Endothelial cell of umbilical vein (primary cell): ENCODE measurements around the gene AGFG2. TPM values are rescaled to one million over a fixed set of nuclear protein-coding genes. Genes with fewer than 3 reads are reported as not detected.

Source experiments
- BruUV-seq: library from RNA; stranded (reverse); fragments of 400-500 nt; replicated peaks from 2 replicates; lab custom pipeline; 2021; lab: Mats Ljungman, UMichigan
- CTCF ChIA-PET: fragments of 300-600, 350-600 bp; sonication (Branson Sonifier 250); formaldehyde crosslinking; loops from one replicate; lab custom pipeline; 2021; ENCODE audit warnings: antibody characterized with exemption, inconsistent platforms; lab: Charles Lee
- POLR2A ChIA-PET: fragments of 300-600, 350-600 bp; sonication (Branson Sonifier 250); formaldehyde crosslinking; loops from one replicate; lab custom pipeline; 2021; ENCODE audit warnings: antibody characterized with exemption, inconsistent platforms; lab: Charles Lee
- DNase-seq: peaks from one replicate; pipeline ENCODE4 v3.0.0-alpha.2; 2011; ENCODE audit warnings: low read depth, low spot score
- FAIRE-seq: peaks from 2 replicates; lab custom pipeline; 2011; peaks lifted over from hg19 to GRCh38; lab: Jason Lieb, UNC
- H2AFZ ChIP-seq: 2 replicates; pipeline ENCODE4 v1.6.0; 2012; ENCODE audit warnings: low read depth, low read length, control low read depth, inconsistent platforms
- H3K27ac ChIP-seq: 2 replicates; pipeline ENCODE4 v1.5.1; 2011; ENCODE audit warnings: low read depth, mild to moderate bottlenecking, control low read depth, low read length, moderate library complexity; ENCODE audit not compliant: insufficient read depth
- H3K27me3 ChIP-seq, 2 experiments: 2 replicates each; pipeline versions ENCODE4 v1.6.0 to v1.6.1; 2011; ENCODE audit warnings: low read length in 2 of 2, mixed read lengths in 1 of 2; ENCODE audit not compliant: control insufficient read depth in 2 of 2, insufficient read depth in 2 of 2
- H3K36me3 ChIP-seq, 2 experiments: 2 replicates in 1 of 2; 3 replicates in 1 of 2; pipeline ENCODE4 v1.5.1; 2011; ENCODE audit warnings: low read length in 2 of 2, mild to moderate bottlenecking in 1 of 2, moderate library complexity in 1 of 2; ENCODE audit not compliant: control insufficient read depth in 2 of 2, insufficient read depth in 2 of 2; ENCODE audit errors: extremely low read depth in 1 of 2
- H3K4me1 ChIP-seq: 3 replicates; pipeline ENCODE4 v1.5.1; 2011; ENCODE audit warnings: mild to moderate bottlenecking, low read length; ENCODE audit not compliant: control insufficient read depth, insufficient read depth; ENCODE audit errors: extremely low read depth
- H3K4me2 ChIP-seq: 2 replicates; pipeline ENCODE4 v1.6.1; 2011; ENCODE audit warnings: low read length, control low read depth, mixed read lengths; ENCODE audit not compliant: insufficient read depth
- H3K4me3 ChIP-seq, 3 experiments: fragments of 200-600 bp in 1 of 3; sonication (generic), shearing (Covaris generic) in 1 of 3; replicated peaks in 1 of 3; 2 replicates each; pipeline ENCODE4 v1.5.1; 2011 to 2016; ENCODE audit warnings: control low read depth in 3 of 3, low read length in 3 of 3, mild to moderate bottlenecking in 2 of 3, inconsistent platforms in 1 of 3, low read depth in 1 of 3, moderate library complexity in 1 of 3; ENCODE audit not compliant: insufficient read depth in 1 of 3
- H3K79me2 ChIP-seq: 2 replicates; pipeline ENCODE4 v1.6.0; 2012; ENCODE audit warnings: low read length, inconsistent platforms; ENCODE audit not compliant: control insufficient read depth, insufficient read depth
- H3K9ac ChIP-seq: replicated peaks from 2 replicates; pipeline ENCODE3; 2011; ENCODE audit warnings: low read length, control low read depth; ENCODE audit not compliant: insufficient read depth; ENCODE audit errors: extremely low read depth
- H3K9me1 ChIP-seq: replicated peaks from 3 replicates; pipeline ENCODE4 v1.6.0; 2011; ENCODE audit warnings: mild to moderate bottlenecking, low read length; ENCODE audit not compliant: control insufficient read depth, insufficient read depth; ENCODE audit errors: extremely low read depth
- H3K9me3 ChIP-seq: replicated peaks from 2 replicates; pipeline ENCODE4 v1.5.1; 2012; ENCODE audit warnings: low read length, inconsistent platforms; ENCODE audit not compliant: control insufficient read depth, insufficient read depth
- H4K20me1 ChIP-seq: replicated peaks from 2 replicates; pipeline ENCODE3; 2011; ENCODE audit warnings: mild to moderate bottlenecking, low read length; ENCODE audit not compliant: control insufficient read depth, insufficient read depth; ENCODE audit errors: extremely low read depth
- EZH2 ChIP-seq: IDR thresholded peaks from 2 replicates; pipeline ENCODE4 v1.6.1; 2012; ENCODE audit warnings: borderline replicate concordance, low read depth, mild to moderate bottlenecking, moderate library complexity, low read length, inconsistent platforms; ENCODE audit not compliant: severe bottlenecking
- FOS ChIP-seq: IDR thresholded peaks from 2 replicates; pipeline ENCODE4 v1.6.1; 2011; ENCODE audit warnings: mild to moderate bottlenecking, low read length, moderate library complexity, borderline replicate concordance; ENCODE audit not compliant: insufficient read depth
- GATA2 ChIP-seq: IDR thresholded peaks from 2 replicates; pipeline ENCODE4 v1.7.0; 2011; ENCODE audit warnings: low read depth, mild to moderate bottlenecking, moderate library complexity, mixed read lengths, low read length; ENCODE audit not compliant: insufficient read length, insufficient read depth
- JUN ChIP-seq: IDR thresholded peaks from 2 replicates; pipeline ENCODE4 v1.6.1; 2011; ENCODE audit warnings: borderline replicate concordance, low read depth; ENCODE audit not compliant: insufficient read length, insufficient read depth
- MYC ChIP-seq: IDR thresholded peaks from one replicate; pipeline ENCODE4 v1.6.1; 2011; ENCODE audit warnings: mild to moderate bottlenecking, low read depth, low read length
- POLR2A ChIP-seq: IDR thresholded peaks from 2 replicates; pipeline ENCODE4 v1.6.1; 2012; ENCODE audit warnings: low read depth, mild to moderate bottlenecking, control low read depth, low read length
- POLR2AphosphoS5 ChIP-seq: IDR thresholded peaks from 2 replicates; pipeline ENCODE4 v1.6.1; 2012; ENCODE audit warnings: low read depth, mild to moderate bottlenecking, control low read depth, low read length, moderate library complexity; ENCODE audit not compliant: insufficient read depth
- dilution Hi-C: fragments of 300-500 bp; cut with MboI; formaldehyde crosslinking; loops from one replicate; pipeline ENCODE4 v1.15.0; 2019; ENCODE audit warnings: low sequenced_read_pairs; ENCODE audit not compliant: extremely low pct_ligation_motif_present
- intact Hi-C: fragments of 100-400 bp; cut with micrococcal nuclease; formaldehyde crosslinking; loops from one replicate; pipeline ENCODE4 v1.10.0; 2022
- polyA plus RNA-seq, 4 experiments: library from polyadenylated mRNA; depleted of rRNA in 3 of 4; stranded (reverse) in 3 of 4; unstranded in 1 of 4; fragments of >200 nt; gene quantifications; 2 replicates each; pipeline versions ENCODE4 v1.2.1 to v1.2.3, GENCODE V29; 2011 to 2012; ENCODE audit warnings: missing spikeins in 1 of 4
- total RNA-seq: library from RNA; stranded (reverse); gene quantifications from 2 replicates; pipeline ENCODE4 v1.2.3, GENCODE V29; 2021
- TF ChIP-seq, protein P1 (sequence below), 2 donors: IDR thresholded peaks; 1 replicate in 1 of 2; 2 replicates in 1 of 2; pipeline ENCODE4 v1.5.1; 2011; ENCODE audit warnings: low read length in 2 of 2, mild to moderate bottlenecking in 2 of 2, moderate library complexity in 2 of 2, control low read depth in 1 of 2, inconsistent platforms in 1 of 2, low read depth in 1 of 2; ENCODE audit not compliant: insufficient read depth in 1 of 2; ENCODE audit errors: extremely low read depth in 1 of 2
- TF ChIP-seq, protein P2 (sequence below): IDR thresholded peaks from 2 replicates; pipeline ENCODE4 v1.6.1; 2011; ENCODE audit not compliant: insufficient read depth, insufficient read length

Gene AGFG2
- total and polyA plus RNA-seq, 2 donors (not counting 3 experiments of a cell fraction or from before 2014, with no cell fraction given), result 33.6 to 44.6 TPM

DNA sequence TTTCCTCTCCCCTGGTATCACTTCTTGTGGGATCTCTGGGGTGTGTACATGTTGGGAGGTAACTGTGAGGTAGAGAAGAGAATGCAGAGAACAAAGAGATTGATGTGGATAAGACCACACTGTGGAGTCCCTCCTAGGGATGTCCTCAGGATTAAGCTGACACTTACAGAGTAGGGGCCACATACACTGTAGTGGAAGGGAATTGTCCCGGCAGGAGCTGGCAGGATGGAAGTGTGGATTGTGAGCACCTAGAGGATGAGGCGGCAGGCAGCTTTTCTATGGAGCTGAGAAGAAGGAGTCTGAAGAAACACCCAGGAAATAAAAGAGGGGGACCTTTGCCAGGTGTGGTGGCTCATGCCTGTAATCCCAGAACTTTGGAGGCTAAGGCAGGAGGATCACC, 13.5 kb downstream of the AGFG2 start:
- peaks cover 15% of the 10 kb centered on the region for H3K4me1 ChIP-seq
- H3K9me1 ChIP-seq, result no peaks in the 10 kb centered on the region
- no TSS peak for BruUV-seq
- H2AFZ ChIP-seq, result no peak overlapping the region
- H3K4me2 ChIP-seq, result no peak overlapping the region
- H4K20me1 ChIP-seq, result no peaks in the 10 kb centered on the region
- DNase-seq (no peak), FAIRE-seq (no peak)
- H3K9ac ChIP-seq, result no peak overlapping the region
- no peak overlapping the region for H3K27ac ChIP-seq
- H3K4me3 ChIP-seq, result no peak overlapping the region
- dilution Hi-C loops (no loop called here), intact Hi-C loops (no loop called here)
- no peaks in the 10 kb centered on the region for H3K27me3 ChIP-seq
- POLR2A ChIA-PET, result no interaction called here
- TF ChIP-seq EZH2 (no peak), MYC (no peak), POLR2AphosphoS5 (no peak)
- TF ChIP-seq, protein P1, sequence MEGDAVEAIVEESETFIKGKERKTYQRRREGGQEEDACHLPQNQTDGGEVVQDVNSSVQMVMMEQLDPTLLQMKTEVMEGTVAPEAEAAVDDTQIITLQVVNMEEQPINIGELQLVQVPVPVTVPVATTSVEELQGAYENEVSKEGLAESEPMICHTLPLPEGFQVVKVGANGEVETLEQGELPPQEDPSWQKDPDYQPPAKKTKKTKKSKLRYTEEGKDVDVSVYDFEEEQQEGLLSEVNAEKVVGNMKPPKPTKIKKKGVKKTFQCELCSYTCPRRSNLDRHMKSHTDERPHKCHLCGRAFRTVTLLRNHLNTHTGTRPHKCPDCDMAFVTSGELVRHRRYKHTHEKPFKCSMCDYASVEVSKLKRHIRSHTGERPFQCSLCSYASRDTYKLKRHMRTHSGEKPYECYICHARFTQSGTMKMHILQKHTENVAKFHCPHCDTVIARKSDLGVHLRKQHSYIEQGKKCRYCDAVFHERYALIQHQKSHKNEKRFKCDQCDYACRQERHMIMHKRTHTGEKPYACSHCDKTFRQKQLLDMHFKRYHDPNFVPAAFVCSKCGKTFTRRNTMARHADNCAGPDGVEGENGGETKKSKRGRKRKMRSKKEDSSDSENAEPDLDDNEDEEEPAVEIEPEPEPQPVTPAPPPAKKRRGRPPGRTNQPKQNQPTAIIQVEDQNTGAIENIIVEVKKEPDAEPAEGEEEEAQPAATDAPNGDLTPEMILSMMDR (IDR thresholded peaks at IDR 0.05; ENCODE audit: extremely low read depth in 1 of 2, insufficient read depth in 1 of 2, low read depth in 1 of 2, low read length in 2 of 2), result no peak
- TF ChIP-seq, protein P2, sequence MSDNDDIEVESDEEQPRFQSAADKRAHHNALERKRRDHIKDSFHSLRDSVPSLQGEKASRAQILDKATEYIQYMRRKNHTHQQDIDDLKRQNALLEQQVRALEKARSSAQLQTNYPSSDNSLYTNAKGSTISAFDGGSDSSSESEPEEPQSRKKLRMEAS, result no peak
- H3K36me3 ChIP-seq, result peaks cover 13 to 35% of the 10 kb centered on the region in 2 experiments
- CTCF ChIA-PET, result no interaction called here
- H3K9me3 ChIP-seq, result no peaks in the 10 kb centered on the region
- peaks cover 2% of the 10 kb centered on the region for H3K79me2 ChIP-seq

DNA sequence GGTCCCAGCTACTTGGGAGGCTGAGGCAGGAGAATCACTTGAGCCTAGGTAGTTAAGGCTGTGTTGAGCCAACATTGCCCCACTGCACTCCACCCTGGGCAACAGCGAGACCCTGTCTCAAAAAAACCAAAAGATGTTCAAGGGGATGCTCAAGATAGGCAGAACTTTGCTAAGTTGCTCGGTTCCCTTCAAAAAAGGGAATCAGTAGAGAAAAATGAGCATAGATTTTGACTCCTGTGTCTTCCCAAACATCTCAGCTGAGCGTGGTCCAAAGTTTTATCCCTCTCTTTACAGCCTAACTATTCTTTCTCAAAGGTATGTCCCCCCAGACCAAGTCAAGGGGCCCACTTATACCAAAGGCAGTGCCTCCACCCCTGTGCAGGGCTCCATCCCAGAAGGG, 14.0 kb downstream of the AGFG2 start:
- Histone ChIP-seq H3K4me2 (no peak overlapping the region), H3K27me3 (no peaks in the 10 kb centered on the region), H2AFZ (no peak overlapping the region), H3K79me2 (peaks cover 2% of the 10 kb centered on the region), H3K4me3 (no peak overlapping the region), H3K27ac (no peak overlapping the region), H3K9ac (no peak overlapping the region), H4K20me1 (no peaks in the 10 kb centered on the region), H3K36me3 (peaks cover 13 to 35% of the 10 kb centered on the region in 2 experiments), H3K9me1 (no peaks in the 10 kb centered on the region), H3K4me1 (peaks cover 10% of the 10 kb centered on the region), H3K9me3 (no peaks in the 10 kb centered on the region)
- no peak for DNase-seq
- dilution Hi-C loops, result no loop called here
- no peak for TF ChIP-seq EZH2
- no peak for TF ChIP-seq GATA2
- TF ChIP-seq POLR2A, result no peak
- no peak for TF ChIP-seq FOS
- TF ChIP-seq, protein P1 (IDR thresholded peaks at IDR 0.05; ENCODE audit: extremely low read depth in 1 of 2, insufficient read depth in 1 of 2, low read depth in 1 of 2, low read length in 2 of 2), result no peak
- no peak for TF ChIP-seq MYC
- TF ChIP-seq POLR2AphosphoS5, result no peak
- TF ChIP-seq, protein P2, result no peak
- no peak for TF ChIP-seq JUN
- no TSS peak for BruUV-seq
- intact Hi-C loops, result no loop called here
- ChIA-PET POLR2A (no interaction called here), CTCF (no interaction called here)
- no peak for FAIRE-seq
